NCI-H446 treated with DMSO at 0.1 percent for 48 hours (cell line): Measurements from ENCODE around the gene GREM2.

Experiments
- DNase-seq: peaks from one replicate; lab custom pipeline; 2025; lab: John Stamatoyannopoulos, UW

The GREM2 gene

GRCh38 chr1:240555524-240555923 is 56.4 kb downstream of the GREM2 start:
- DNase-seq, result no peak

- DNase-seq, result no peak
These were observed 58.6 kb downstream of the GREM2 start for GRCh38 chr1:240553351-240553750.

GRCh38 chr1:240539769-240540414 is 72.1 kb downstream of the GREM2 start:
- DNase-seq, result no peak

- DNase-seq, result no peak
These were observed 73.1 kb downstream of the GREM2 start for GRCh38 chr1:240538776-240539430.

- DNase-seq, result no peak
These were observed 78.7 kb downstream of the GREM2 start for GRCh38 chr1:240533154-240533780.

GRCh38 chr1:240528591-240528990 is 83.4 kb downstream of the GREM2 start:
- DNase-seq, result no peak

- no peak for DNase-seq
These were observed 84.9 kb downstream of the GREM2 start for GRCh38 chr1:240527086-240527485.

GRCh38 chr1:240526312-240526711 is 85.6 kb downstream of the GREM2 start:
- no peak for DNase-seq

GRCh38 chr1:240524356-240525069 is 87.4 kb downstream of the GREM2 start:
- DNase-seq, result no peak

GRCh38 chr1:240522122-240522822 is 89.7 kb downstream of the GREM2 start:
- DNase-seq, result no peak

- DNase-seq, result no peak
These were observed 94.1 kb downstream of the GREM2 start for GRCh38 chr1:240517891-240518290.

GRCh38 chr1:240516069-240516468 is 95.9 kb downstream of the GREM2 start:
- no peak for DNase-seq

GRCh38 chr1:240515505-240515904 is 96.5 kb downstream of the GREM2 start:
- no peak for DNase-seq

- DNase-seq, result no peak
These were observed 100.2 kb downstream of the GREM2 start for GRCh38 chr1:240511789-240512188.

GRCh38 chr1:240508950-240509349 is 103.0 kb downstream of the GREM2 start:
- no peak for DNase-seq

- no peak for DNase-seq
These were observed 103.8 kb downstream of the GREM2 start for GRCh38 chr1:240508201-240508600.

- DNase-seq, result no peak
These were observed 105.8 kb downstream of the GREM2 start for GRCh38 chr1:240506176-240506575.

GRCh38 chr1:240503558-240503957 is 108.4 kb downstream of the GREM2 start:
- no peak for DNase-seq

- no peak for DNase-seq
These were observed 108.9 kb downstream of the GREM2 start for GRCh38 chr1:240503036-240503435.

GRCh38 chr1:240501115-240501514 is 110.8 kb downstream of the GREM2 start:
- DNase-seq, result no peak

GRCh38 chr1:240500647-240501046 is 111.3 kb downstream of the GREM2 start:
- no peak for DNase-seq

- DNase-seq, result no peak
These were observed 112.9 kb downstream of the GREM2 start for GRCh38 chr1:240499012-240499411.
